Superior temporal gyrus (tissue), 1 donor: Measurements from ENCODE around the gene BYSL.
A peak's percentile ranks its signal among the peaks of the same experiment; 100 is the strongest.

Source experiments
- DNase-seq: peaks from one replicate; pipeline ENCODE4 v3.0.0-alpha.2; 2016; ENCODE audit errors: extremely low spot score

Gene BYSL, protein sequence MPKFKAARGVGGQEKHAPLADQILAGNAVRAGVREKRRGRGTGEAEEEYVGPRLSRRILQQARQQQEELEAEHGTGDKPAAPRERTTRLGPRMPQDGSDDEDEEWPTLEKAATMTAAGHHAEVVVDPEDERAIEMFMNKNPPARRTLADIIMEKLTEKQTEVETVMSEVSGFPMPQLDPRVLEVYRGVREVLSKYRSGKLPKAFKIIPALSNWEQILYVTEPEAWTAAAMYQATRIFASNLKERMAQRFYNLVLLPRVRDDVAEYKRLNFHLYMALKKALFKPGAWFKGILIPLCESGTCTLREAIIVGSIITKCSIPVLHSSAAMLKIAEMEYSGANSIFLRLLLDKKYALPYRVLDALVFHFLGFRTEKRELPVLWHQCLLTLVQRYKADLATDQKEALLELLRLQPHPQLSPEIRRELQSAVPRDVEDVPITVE

DNA sequence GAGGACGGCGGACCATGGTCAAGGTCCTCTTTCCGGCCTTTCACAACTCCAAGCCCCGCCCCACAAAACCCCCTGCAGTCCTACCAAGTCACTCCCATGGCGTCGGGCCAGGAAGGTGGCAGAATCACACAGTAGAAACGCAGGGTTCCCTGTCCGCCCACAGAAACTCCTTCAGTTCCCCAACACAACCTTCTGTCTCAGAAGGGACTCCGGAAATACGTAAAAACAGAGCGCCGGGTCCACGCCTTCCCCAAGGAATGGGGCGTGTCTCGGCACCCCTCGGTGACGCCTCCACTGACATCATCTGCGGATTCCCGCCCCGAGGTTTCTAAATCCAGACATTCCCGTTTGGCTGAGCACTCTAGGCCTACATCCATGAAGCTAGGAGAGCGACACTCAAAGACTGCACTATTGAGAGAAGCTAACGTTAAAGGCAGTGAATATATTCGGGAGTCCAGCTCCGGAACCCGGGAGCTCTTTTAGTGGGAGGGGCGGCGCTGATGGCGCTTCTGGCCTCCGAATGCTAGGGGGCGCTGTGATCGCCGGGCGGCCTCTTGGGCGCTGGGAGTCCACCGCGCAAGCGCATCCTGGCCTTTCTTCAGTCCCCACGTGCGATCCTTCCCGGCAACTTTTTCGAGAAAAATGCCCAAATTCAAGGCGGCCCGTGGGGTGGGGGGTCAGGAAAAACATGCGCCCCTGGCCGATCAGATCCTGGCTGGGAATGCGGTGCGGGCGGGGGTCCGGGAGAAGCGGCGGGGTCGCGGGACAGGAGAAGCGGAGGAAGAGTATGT is at the start of gene BYSL, which contains the start of gene MED20:
Gene BYSL, plus strand, starts transcription at position 579 of the 791 bp plus-strand sequence. Its CDS starts 64 bp downstream, at position 643.
Gene MED20, minus strand, starts transcription at position 219 of the 791 bp plus-strand sequence. Its CDS starts 121 bp downstream, at position 98.
- DNase-seq = peak; percentile 99

DNA sequence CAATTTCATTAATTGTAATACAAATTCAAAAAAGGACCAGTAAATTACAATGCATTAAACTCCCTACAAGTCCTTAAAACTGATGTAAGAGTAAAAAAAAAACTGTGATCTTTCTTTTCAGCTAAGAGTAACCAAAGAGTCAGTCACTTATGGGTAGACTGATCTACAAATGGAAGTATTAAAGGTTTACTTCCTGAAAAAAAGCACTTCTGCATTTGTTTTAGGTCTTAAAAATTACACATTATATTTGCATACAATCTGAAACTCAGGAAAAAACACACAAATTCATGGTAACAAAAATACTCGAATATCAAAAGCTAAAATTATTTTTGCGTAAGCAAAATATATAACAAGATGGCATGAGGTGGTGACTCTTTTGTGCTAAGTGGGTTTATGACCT is 49.6 kb upstream of the BYSL start:
- no peak for DNase-seq

DNA sequence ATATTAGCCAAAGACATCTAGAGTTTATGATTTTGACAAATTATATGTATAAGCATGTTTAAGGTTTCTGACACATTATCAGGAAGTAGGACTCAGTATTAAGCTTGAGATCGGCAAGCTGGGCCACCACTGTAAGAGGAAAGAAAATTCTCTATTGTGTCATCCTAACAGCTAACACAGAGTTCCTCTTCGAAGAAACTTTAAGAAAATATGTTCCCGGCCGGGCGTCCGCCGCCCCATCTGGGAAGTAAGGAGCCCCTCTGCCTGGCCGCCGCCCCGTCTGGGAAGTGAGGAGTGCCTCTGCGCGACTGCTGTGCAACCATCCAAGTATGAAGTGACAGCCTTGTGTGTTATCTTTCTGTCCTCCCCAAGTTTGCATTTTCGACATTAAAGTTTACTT is 49.2 kb upstream of the BYSL start:
- DNase-seq = no peak

DNA sequence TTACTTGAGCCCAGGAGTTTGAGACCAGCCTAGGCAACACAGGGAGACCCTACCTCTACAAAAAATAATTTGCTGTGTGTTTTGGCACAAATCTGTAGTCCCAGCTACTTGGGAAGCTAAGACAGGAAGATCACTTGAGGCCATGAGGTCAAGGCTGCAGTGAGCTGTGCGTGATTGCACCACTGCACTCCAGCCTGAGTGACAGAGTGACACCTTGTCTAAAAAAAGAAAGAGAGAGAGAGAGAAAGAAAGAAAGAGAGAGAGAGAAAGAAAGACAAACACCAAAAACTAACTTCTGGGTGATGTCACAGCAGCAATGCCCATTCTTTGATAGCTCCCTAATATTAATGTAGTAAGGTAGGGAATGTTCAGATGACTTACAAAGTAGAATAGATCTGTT is 46.6 kb upstream of the BYSL start:
- DNase-seq = no peak

DNA sequence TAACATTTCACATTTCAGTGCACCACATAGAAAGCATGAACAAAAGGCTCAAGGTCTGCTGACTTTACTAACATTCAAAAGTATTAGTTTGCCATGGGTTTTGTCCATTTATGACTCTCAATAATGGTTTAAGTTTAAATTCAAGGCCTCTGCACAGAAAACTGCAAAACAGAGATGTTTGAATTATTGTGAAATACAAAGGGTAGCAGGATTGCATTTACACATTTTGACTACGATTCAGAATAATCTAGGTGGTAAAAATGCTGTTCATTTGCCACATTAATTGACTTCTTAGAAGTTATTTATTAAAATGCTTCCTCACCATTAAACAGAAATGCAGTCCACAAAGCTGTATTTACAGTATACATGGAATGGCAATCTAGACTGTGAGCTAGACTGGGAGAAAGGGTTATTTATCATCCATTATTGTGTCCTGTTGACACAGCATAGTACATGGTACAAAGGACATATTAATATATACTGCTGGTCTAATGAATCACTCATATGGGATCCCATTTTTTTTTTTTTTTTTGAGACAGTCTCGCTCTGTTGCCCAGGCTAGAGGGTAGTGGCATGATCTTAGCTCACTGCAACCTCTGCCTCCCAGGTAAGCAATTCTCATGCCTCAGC is 44.1 kb upstream of the BYSL start:
- DNase-seq = no peak

DNA sequence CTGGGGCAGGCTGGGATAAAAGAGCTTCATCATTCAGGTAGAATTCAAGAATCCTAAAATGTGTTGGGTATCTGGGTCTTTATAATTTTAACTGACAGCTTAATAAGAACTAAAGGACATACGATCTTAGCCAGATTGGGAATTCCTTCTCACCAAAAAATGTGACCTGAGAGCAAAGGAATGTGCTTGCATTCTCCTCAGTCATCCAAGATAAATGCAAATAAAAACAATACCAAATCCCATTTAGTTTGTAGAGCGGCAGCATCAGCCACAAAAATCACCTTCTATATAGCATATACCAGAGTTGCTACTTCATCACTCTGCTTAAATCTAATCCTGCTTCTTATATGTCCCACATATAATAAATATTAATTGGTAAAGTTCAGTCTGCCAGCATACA is 43.1 kb upstream of the BYSL start:
- no peak for DNase-seq

DNA sequence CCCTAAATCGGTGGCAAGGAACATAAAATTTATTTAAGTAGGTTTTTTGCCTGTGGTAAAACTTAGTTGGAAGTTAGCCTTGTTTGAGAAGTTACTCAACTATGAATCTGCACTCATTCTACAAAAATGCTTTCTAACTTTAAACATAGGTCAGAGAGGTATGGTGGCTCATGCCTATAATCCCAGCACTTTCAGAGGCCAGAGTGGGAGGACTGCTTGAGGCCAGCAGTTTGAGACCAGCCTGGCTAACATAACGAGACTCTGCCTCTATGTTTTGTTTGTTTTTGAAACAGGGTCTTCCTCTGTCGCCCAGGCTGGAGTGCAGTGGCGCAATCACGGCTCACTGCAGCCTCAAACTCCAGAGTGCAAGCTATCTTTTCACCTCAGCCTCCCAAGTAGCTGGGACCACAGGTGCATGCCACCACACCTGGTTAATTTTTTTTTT is 42.3 kb upstream of the BYSL start:
- no peak for DNase-seq

DNA sequence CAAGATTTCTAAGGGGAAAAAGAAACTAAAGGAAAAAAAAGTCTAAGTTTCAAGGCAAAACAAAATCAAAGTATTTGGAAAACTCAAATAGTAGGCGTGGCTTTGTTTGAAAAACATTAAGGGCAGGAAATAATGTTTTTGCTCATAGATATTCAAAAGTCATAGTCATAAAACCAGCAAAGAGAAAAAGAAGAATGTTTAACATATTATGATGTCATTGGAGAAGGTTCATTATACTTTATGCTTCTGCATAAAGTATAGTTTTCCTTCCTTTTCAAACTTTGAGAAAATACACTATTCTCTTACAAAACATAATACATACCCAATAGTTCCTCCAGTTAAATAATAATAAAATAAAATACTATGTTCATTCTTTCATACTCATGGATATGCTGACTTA is 39.8 kb upstream of the BYSL start:
- no peak for DNase-seq

DNA sequence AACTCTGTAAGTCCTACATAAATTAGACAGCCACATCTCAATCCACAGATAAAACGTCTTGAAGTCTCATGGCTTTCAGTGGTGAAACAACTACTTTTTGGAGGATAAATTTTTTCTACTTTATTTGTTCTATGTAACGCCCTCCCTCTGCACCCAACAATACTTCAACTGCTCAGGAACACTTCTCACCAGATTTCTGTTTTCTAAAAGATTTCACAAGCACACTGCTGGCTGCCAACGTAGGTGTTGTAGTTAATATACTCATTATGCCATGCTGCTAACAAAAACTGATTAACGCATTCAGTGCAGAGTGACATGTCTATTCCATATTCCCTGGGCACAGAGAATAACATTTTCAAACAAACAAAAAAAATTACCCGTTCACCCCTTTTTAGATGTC is 36.3 kb upstream of the BYSL start:
- DNase-seq = no peak

DNA sequence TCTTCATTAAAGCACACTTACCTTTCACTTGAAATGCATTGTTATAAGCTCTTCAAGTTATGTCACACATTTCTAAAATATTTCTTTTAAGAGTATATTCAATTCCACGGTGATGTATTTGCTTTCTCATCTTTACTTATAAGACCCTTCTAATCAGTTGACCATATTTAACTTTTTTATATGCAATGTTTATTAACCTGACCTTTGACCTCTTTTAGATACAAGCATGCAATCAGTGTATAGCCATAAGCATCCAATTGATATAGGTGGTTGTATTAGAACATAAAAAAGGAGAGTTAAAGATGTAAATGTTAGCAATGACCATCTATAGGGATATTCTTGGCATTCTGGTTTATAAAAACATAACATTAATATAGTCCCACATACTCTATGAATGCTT is 35.4 kb upstream of the BYSL start:
- no peak for DNase-seq

DNA sequence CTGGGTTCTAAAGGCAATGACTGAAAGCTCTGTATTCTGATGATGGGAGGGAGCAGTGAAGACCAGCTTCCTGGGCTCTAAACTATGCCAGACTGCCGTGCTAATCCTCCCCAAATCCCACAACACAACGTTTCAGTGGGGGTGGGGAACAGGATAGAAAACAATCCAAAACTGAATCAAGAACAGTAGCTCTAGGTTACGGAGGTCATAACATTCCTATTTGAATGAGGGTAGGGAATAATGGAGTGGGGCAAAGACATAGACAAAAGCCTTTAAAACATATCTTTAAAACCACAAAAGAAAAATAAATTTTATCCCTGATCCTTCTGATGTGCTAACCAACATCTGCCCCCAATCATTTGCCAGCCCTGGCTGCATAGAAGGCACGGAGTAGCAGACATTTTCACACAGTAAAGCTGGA is 34.0 kb upstream of the BYSL start:
- no peak for DNase-seq

DNA sequence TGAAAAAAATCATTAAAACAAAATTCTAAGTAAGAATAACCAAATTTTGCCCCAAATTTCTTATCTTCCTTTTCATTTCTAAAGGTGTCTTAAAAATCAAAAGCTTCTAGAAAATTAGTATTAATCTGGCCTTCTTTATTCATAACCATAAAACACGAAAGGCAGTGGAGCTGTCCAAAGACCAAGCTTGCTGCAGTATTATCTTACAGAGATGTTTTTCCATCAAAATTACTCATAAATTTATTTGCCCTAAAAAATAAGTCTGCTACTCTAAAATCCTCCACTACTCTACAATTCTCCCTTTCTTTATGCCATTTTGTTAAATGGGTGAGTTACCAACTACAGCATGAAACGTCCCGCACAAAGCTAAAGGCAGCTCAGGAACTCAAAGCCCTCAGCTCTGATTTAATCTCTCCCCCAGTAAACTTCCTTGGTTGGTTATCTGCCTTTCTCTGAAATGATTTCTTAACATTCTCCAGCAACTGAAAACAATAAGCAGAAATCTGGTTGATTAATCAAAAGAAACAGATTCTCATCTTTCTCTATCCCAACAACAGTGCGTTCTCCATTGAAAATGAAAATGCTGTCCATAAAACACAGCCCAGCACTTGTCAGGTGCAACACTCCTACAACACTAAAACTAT is 28.3 kb upstream of the BYSL start:
- no peak for DNase-seq

DNA sequence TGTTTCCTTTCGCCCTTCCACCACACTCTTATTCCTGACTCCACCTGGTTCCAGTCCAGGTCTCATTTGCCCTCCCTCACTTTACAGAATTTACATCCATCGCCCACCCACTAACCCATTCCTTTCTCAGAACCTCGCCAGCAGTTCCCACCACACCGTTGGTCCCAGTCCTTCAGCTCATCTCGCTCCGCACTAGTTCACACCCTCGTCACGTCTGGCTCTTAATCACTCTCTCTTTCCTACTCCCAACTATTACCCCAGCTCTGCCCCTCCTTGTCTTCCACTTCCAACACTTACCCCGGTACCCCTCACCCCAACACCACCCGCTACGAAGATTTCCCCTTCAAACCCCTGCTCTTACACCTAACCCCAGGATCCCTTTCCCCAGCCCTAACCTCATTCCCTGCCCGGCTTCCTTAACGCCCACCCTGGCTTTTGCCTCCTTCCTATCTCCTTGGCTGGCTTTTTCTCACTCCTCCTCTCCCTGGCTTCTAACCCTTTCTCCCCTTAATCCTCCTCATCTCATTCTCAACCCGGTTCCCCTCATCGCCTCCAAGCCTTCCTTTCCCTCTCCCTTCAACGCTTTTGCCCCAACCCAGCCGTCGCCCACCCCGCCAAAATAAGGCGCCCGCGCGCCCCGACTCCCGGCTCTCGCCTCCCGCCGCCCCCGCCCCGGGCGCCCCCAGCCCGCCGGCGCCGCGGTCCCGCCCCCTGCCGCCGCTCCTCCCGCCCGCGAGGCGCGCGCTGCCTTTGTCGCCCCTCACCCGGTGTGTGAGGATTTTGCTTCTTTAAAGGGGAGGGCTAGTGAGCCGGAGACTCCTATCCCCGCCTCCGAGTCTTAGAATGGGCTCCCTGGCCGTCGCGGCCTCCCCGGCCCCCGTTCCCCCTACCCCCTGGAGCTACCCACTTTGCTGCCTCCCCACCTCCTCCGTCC is 26.7 kb upstream of the BYSL start:
- DNase-seq = no peak

DNA sequence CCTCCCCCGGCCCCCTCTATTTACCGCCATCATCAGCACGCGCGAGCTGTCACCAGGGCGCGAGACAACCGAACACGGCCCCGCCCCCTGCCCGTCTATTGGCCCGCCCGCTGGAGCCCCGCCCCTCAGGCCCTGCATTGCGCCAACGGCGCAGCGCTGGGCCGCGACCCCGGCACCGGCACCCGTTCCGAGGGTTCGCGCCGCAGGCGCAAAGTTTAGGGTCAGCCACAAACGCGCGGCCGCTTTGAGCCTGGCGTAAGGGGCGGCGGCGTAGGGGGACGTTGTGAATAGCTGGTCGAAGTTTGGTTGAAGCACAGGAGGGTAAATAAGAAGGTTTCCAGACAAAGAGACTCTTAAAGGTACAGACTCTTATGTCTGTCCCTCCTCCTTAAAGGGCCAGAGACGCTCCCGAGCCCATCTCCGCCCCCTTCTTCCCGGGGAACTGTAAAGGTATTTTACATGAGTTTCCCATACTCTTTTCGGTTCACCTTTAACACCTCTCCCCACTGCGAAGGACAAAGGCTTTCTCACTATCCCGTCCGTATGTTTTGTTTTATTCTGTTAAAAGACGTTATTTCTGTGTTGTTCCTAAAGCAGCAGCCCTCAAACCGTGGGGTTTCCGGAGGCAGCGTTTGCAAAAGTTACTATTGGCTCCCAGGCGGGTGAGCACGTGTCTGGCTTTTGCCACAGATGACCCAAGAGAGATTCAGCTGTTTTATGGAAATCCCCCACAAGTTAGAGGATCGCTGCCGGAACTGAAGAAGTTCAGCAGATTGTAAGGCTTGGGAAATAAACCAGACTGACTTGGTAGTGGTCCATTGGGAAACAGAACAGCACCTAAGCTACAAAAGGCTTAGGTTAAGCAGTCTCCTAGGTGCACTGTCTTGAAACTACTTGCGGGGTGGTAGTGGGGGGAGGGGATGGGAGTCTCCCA is 25.7 kb upstream of the BYSL start, which contains the start of gene USP49:
Gene USP49, minus strand, starts transcription at position 76 of the 934 bp plus-strand sequence. CDS start 88,392 bp downstream, outside the sequence.
- DNase-seq = peak; percentile 79

DNA sequence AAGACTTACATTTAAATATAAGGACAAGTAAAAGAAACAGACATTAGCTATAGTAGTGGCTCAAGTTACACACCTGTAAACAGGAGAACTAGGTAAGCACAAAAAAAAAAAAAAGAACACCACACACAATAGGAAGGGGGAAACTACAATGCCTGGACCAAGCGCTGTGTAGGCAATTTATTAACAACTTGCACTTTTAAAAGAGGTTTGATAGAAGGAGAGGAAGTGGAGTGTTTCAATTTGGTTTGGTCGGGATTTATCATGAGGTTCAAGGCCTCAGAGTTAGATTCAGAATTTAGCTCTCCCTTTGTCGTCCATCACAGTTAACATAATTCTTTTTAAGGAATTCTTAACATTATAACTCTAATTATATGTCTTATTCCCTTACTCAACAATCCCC is 25.0 kb upstream of the BYSL start:
- no peak for DNase-seq

DNA sequence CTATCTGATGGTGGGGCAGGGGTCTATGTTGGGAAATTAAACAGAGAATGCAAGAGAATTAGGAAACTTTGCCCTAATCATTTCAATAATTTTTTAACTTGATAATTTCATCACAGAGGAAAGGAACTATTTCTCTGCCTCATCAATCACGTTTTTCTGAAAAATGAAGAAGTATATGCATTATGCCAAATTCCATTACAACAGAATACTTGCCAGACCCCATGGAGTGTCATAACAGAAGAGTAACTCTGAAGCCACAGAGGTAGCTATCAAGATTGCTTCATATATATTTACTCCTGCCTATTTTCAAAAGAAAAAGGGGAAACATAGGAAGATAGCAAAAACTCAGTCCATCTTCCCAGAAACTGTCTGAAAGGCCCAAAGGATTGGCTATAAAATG is 20.4 kb upstream of the BYSL start:
- DNase-seq = no peak

DNA sequence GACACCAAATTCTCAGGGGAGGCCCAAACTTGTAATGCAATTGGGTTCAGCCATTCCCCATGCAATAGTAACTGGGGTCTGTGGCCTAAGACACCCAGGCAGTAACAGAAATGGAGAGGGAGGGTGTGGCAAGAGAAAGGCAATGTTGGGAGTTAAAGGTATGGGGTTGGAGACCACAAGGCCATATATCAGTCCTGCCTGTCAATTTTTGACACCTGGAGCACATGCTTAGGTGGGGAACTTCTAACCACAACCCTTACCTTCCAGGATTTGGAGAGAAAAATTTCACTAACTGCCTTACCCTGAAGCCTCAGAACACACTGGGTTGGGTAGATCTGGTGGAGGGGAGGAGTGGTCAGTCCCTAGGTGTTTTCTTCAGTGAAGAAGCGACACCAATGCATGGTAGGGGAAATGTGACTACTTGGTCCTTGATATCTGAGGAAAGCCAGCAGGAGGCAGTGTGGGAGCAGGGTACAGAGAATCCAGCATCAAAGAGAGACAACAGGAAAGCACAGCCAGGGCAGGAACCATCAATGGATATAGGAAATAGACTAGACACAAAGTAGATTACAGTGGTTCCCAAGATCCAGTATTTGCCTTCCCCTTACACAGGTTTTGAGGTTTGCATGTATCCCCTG is 19.3 kb upstream of the BYSL start:
- DNase-seq = no peak

DNA sequence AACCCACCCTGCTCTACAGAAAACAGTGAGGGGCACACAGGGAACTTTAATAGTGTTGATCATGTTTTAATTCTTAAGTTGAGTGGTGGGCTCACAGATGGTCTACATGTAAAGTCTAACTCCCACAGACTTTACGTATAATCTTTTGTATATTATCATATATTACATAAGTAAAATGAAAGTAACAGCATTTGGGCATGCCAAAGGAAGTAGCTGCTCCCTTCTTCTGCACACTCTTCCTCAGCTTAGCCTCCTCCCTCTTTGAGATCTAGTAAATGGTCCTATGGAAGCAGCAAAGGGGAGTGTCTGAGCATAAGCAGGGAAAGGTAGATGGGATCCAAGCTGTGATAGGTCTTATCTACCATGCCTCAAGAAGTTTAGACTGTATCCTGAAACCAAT is 11.6 kb upstream of the BYSL start:
- no peak for DNase-seq

DNA sequence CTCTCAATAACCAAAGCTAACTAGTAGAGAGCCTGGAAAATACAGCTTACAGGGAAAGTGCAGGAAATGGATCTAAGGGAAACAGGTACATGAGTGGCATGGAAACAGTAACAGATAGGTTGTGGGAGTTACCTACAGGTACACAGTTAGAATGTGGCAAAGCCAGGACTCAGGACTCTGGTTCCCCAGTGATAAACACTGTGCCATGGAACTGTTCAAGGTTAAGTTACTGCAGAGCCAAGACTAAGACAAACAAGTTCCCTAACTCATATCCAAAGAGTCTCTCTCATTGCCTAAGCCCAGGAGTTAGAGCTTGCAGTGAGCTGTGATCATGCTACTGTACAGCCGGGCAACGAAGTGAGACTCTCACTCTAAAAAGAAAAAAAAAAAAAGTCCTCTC is 7.0 kb upstream of the BYSL start:
- no peak for DNase-seq
